ENCODE measurements around the gene JAK2. TPM values are rescaled to one million over a fixed set of nuclear protein-coding genes. Genes with fewer than 3 reads are reported as not detected.

Gene JAK2
- polyA plus RNA-seq, 1 of the 3 experiments (the other 2 are of a cell fraction) = 1.3 TPM

DNA sequence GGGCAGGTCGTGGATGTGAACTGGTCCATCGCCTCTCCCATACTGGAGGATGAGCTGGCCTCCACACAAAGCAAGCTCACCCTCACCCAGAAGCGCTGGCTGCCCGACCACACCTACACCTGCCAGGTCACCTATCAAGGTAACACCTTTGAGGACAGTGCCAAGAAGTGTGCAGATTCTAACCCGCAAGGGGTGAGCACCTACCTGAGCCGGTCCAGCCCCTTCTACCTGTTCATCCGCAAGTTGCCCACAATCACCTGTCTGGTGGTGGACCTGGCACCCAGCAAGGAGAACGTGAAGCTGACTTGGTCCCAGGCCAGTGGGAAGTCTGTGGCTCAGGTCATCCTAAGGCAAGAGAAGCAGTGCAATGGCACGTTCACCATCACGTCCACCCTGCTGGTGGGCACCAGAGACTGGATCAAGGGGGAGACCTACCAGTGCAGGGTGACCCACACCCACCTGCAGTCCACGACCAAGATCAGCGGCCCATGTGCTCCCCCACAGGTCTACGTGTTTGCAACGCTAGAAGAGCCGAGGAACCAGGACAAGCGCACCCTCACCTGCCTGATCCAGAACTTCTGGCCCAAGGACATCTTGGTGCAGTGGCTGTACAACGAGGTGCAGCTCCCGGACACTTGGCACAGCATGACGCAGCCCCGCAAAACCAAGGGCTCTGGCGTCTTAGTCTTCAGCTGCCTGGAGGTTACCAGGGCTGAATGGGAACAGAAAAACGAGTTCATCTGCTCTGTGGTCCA is 129.1 kb downstream of the JAK2 start:
- TF ChIP-seq TCF12 (IDR thresholded peaks at IDR 0.05) = no peak
- no peak for TF ChIP-seq GABPA (IDR thresholded peaks at IDR 0.05; ENCODE audit: low read depth)
- no peak for TF ChIP-seq ELF1 (IDR thresholded peaks at IDR 0.05)
- TF ChIP-seq MEF2A (IDR thresholded peaks at IDR 0.05; ENCODE audit: borderline replicate concordance, low read depth) = no peak
- no peak for TF ChIP-seq EZH2phosphoT487 (IDR thresholded peaks at IDR 0.05; ENCODE audit: borderline replicate concordance, low read depth)
- no peak for TF ChIP-seq IRF3 (IDR thresholded peaks at IDR 0.05; ENCODE audit: low read depth, low read length)
- no peak for TF ChIP-seq CHD2 (IDR thresholded peaks at IDR 0.05; ENCODE audit: low read length, partially characterized antibody)
- 94% methylated on average over 12 of the region's 22 CpGs for WGBS (ENCODE audit: low lambda C conversion rate)
- no peak overlapping the region for H2AFZ ChIP-seq (ENCODE audit: low read depth)
- no peak overlapping the region for H3K4me3 ChIP-seq (ENCODE audit: low read depth in 2 of 2, low read length in 1 of 2)
- POLR2A ChIA-PET = no interaction called here
- H3K9me2 ChIP-seq = peaks cover 3% of the 10 kb centered on the region; the same call in 1 of the 2 replicates
- no peaks in the 10 kb centered on the region for H3K4me1 ChIP-seq (ENCODE audit: control insufficient read depth in 1 of 2, insufficient read depth in 2 of 2, low read depth in 1 of 2, low read length in 1 of 2)
- peaks cover 5 to 10% of the 10 kb centered on the region in 2 experiments for H3K36me3 ChIP-seq (replicated peaks in 1 of 2; ENCODE audit: control insufficient read depth in 1 of 2, insufficient read depth in 2 of 2, low read length in 1 of 2)
- H3K79me2 ChIP-seq (ENCODE audit: insufficient read depth) = no peaks in the 10 kb centered on the region
- CTCF ChIA-PET = no interaction called here
- H3K9me3 ChIP-seq = no peaks in the 10 kb centered on the region
- no peak overlapping the region for H3K4me2 ChIP-seq
- peak; percentile 6 for DNase-seq
- H3K9ac ChIP-seq = no peak overlapping the region
- no peaks in the 10 kb centered on the region for H3K27me3 ChIP-seq (ENCODE audit: insufficient read depth)
- peaks cover 6% of the 10 kb centered on the region for H3F3A ChIP-seq (replicated peaks; ENCODE audit: insufficient read depth)
- H3K27ac ChIP-seq (ENCODE audit: low read depth in 2 of 2, low read length in 1 of 2) = no peak overlapping the region
- H4K20me1 ChIP-seq (ENCODE audit: insufficient read depth) = no peaks in the 10 kb centered on the region

GRCh38 chr9:5122116-5122515 is 137.0 kb downstream of the JAK2 start:
- no peak overlapping the region for H3K9ac ChIP-seq
- TF ChIP-seq GATA2 (CRISPR knock-in tag; IDR thresholded peaks at IDR 0.05) = no peak
- no peak for TF ChIP-seq FOXJ3 (CRISPR knock-in tag; IDR thresholded peaks at IDR 0.05)
- no peak for TF ChIP-seq MXI1 (IDR thresholded peaks at IDR 0.05; ENCODE audit: low read depth, low read length)
- no peak for TF ChIP-seq TCF12 (IDR thresholded peaks at IDR 0.05)
- TF ChIP-seq NRF1 (IDR thresholded peaks at IDR 0.05; ENCODE audit: low read depth, low read length) = no peak
- TF ChIP-seq SMC3 (IDR thresholded peaks at IDR 0.05; ENCODE audit: low read depth, low read length) = no peak
- TF ChIP-seq SIN3A (IDR thresholded peaks at IDR 0.05; ENCODE audit: borderline replicate concordance, low read depth, low read length) = no peak
- no peak for TF ChIP-seq YY1 (IDR thresholded peaks at IDR 0.05; ENCODE audit: low read depth)
- no peak for TF ChIP-seq RCOR1 (IDR thresholded peaks at IDR 0.05; ENCODE audit: low read length)
- TF ChIP-seq RFX5 (IDR thresholded peaks at IDR 0.05; ENCODE audit: low read length) = no peak
- no peak for TF ChIP-seq FOSL2 (IDR thresholded peaks at IDR 0.05; ENCODE audit: borderline replicate concordance, low read depth)
- no peak for TF ChIP-seq JUND (IDR thresholded peaks at IDR 0.05)
- TF ChIP-seq RXRA (IDR thresholded peaks at IDR 0.05; ENCODE audit: borderline replicate concordance, low read depth) = no peak
- no peak for TF ChIP-seq GABPA (IDR thresholded peaks at IDR 0.05; ENCODE audit: low read depth)
- TF ChIP-seq CHD2 (IDR thresholded peaks at IDR 0.05; ENCODE audit: low read length, partially characterized antibody) = no peak
- no peak for TF ChIP-seq RAD21 (IDR thresholded peaks at IDR 0.05; ENCODE audit: low read length)
- no peak for TF ChIP-seq EP300 (IDR thresholded peaks at IDR 0.05; ENCODE audit: borderline replicate concordance in 1 of 2, low read depth in 1 of 2, low read length in 1 of 2)
- TF ChIP-seq ELF1 (IDR thresholded peaks at IDR 0.05) = no peak
- no peaks in the 10 kb centered on the region for H4K20me1 ChIP-seq (ENCODE audit: insufficient read depth)
- no peaks in the 10 kb centered on the region for H3F3A ChIP-seq (replicated peaks; ENCODE audit: insufficient read depth)
- peaks cover 3% of the 10 kb centered on the region; the same call in 1 of the 2 replicates for H3K9me2 ChIP-seq
- CTCF ChIA-PET = no interaction called here
- 84% methylated on average over 1 of the region's 1 CpG for WGBS (ENCODE audit: low lambda C conversion rate)
- H3K79me2 ChIP-seq (ENCODE audit: insufficient read depth) = no peaks in the 10 kb centered on the region
- no peaks in the 10 kb centered on the region for H3K9me3 ChIP-seq
- no peak overlapping the region for H2AFZ ChIP-seq (ENCODE audit: low read depth)
- no peak overlapping the region for H3K4me2 ChIP-seq
- peaks cover 7 to 37% of the 10 kb centered on the region in 2 experiments for H3K36me3 ChIP-seq (replicated peaks in 1 of 2; ENCODE audit: control insufficient read depth in 1 of 2, insufficient read depth in 2 of 2, low read length in 1 of 2)
- POLR2A ChIA-PET = no interaction called here
- H3K27ac ChIP-seq (ENCODE audit: low read depth in 2 of 2, low read length in 1 of 2) = no peak overlapping the region
- no peaks in the 10 kb centered on the region for H3K4me1 ChIP-seq (ENCODE audit: control insufficient read depth in 1 of 2, insufficient read depth in 2 of 2, low read depth in 1 of 2, low read length in 1 of 2)
- DNase-seq = no peak
- H3K4me3 ChIP-seq (ENCODE audit: low read depth in 2 of 2, low read length in 1 of 2) = no peak overlapping the region
- no peaks in the 10 kb centered on the region for H3K27me3 ChIP-seq (ENCODE audit: insufficient read depth)
